Measurements from ENCODE around the gene RNF150.
A peak's percentile ranks its signal among the peaks of the same experiment; 100 is the strongest.

RNF150 gene

DNA sequence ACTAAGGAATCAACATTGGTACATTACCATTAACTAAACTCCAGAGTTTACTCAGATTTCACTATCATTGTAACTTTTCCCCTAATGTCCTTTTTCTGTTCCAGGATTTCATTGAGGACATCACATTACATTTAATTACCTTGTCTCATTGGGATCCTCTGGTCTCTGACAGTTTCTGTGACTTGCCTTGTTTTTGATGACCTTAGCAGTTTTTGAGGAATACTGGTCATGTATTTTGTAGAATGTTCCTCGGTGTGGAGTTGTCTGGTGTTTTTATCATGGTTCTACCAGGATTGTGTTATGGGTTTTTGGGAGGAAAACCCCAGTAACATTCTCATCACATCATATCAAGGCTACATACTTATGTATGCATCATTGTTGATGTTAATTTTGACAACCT is 281.5 kb downstream of the RNF150 start:
- H3K27me3 Mint-ChIP-seq (ENCODE audit: low read depth, poor library complexity): peaks cover 27% of the 10 kb centered on the region
- H3K4me1 Mint-ChIP-seq: peaks cover 4% of the 10 kb centered on the region
- H3K36me3 Mint-ChIP-seq (ENCODE audit: low read depth): no peaks in the 10 kb centered on the region
- no peak overlapping the region for H3K4me3 Mint-ChIP-seq
- TF ChIP-seq, protein P1, sequence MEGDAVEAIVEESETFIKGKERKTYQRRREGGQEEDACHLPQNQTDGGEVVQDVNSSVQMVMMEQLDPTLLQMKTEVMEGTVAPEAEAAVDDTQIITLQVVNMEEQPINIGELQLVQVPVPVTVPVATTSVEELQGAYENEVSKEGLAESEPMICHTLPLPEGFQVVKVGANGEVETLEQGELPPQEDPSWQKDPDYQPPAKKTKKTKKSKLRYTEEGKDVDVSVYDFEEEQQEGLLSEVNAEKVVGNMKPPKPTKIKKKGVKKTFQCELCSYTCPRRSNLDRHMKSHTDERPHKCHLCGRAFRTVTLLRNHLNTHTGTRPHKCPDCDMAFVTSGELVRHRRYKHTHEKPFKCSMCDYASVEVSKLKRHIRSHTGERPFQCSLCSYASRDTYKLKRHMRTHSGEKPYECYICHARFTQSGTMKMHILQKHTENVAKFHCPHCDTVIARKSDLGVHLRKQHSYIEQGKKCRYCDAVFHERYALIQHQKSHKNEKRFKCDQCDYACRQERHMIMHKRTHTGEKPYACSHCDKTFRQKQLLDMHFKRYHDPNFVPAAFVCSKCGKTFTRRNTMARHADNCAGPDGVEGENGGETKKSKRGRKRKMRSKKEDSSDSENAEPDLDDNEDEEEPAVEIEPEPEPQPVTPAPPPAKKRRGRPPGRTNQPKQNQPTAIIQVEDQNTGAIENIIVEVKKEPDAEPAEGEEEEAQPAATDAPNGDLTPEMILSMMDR (IDR thresholded peaks at IDR 0.05): no peak
- no peak overlapping the region for H3K27ac Mint-ChIP-seq
- no peak for DNase-seq
- H3K9me3 Mint-ChIP-seq: no peaks in the 10 kb centered on the region

DNA sequence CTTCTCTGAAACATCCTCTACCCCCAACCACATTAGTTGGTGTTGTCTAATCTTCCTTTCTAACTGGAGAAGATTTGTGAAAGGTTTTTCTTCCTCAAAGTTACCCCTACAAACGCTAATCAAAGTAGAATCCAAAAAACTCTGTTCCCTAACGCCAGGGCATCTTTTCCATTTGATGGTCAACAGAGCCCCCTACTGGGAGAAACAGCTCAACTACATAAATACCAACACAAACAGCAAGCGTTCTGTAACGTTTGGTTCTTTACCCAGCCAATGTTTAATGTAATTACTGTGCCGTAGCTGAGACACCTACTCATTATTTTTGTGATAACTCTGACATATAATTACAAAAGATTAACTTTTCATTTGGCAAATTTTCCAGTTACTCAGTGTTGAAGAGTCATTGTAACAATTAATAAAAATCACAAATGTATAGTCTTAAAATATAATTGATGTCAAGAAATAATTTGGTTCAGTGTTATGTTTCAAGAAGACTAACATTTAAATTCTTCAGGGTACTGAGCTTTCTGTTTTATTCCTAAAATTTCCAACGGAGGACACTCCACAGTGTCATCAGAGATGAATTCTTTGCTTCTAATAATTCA is 282.1 kb downstream of the RNF150 start:
- TF ChIP-seq, protein P1 (IDR thresholded peaks at IDR 0.05): peak; percentile 78
- Mint-ChIP-seq H3K4me1 (no peaks in the 10 kb centered on the region), H3K4me3 (no peak overlapping the region), H3K27ac (no peak overlapping the region), H3K36me3 (ENCODE audit: low read depth) (no peaks in the 10 kb centered on the region), H3K27me3 (ENCODE audit: low read depth, poor library complexity) (peaks cover 27% of the 10 kb centered on the region), H3K9me3 (no peaks in the 10 kb centered on the region)
- DNase-seq: peak; percentile 47

DNA sequence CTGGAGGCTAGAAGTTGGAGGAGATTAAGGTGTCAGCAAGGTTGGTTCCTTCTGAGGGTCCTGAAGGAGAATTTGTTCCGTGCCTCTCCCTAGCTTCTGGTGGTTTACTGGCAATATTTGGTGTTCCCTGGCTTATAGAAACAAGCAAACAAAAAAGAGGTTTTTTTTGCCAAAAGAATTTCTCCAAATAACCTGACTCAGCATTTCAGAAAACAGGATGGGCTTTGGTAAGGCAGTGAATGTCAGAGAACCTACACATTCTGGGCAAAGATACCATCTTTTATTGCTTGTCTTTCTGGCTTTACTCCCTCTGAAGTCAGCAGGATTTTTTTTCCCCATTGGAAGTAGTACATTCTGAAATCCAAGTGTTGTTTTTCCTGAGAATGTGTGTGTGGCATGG is 283.7 kb downstream of the RNF150 start:
- no peak overlapping the region for H3K27ac Mint-ChIP-seq
- TF ChIP-seq, protein P1 (IDR thresholded peaks at IDR 0.05): no peak
- H3K4me1 Mint-ChIP-seq: no peaks in the 10 kb centered on the region
- H3K27me3 Mint-ChIP-seq (ENCODE audit: low read depth, poor library complexity): peaks cover 18% of the 10 kb centered on the region
- no peak for DNase-seq
- H3K4me3 Mint-ChIP-seq: no peak overlapping the region
- no peaks in the 10 kb centered on the region for H3K9me3 Mint-ChIP-seq
- H3K36me3 Mint-ChIP-seq (ENCODE audit: low read depth): no peaks in the 10 kb centered on the region

DNA sequence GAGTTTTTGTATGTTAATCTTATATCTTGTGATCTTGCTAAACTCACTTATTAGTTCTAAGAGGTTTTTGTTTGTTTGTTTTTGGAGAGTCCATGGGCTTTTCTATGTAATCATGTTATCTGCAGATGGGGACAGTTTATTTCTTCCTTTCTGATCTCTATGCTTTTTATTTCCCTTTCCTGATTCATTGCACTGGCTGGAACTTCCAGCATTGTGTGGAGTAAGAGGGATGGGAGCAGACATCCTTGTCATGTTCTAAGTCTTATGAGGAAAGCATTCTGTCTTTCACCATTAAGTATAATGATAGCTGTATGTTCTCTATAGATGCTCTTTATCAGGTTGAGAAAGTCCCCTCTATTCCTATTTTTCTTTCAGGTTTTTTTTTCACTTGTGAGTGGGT is 286.5 kb downstream of the RNF150 start:
- no peak overlapping the region for H3K4me3 Mint-ChIP-seq
- H3K27me3 Mint-ChIP-seq (ENCODE audit: low read depth, poor library complexity): peaks cover 19% of the 10 kb centered on the region
- H3K36me3 Mint-ChIP-seq (ENCODE audit: low read depth): no peaks in the 10 kb centered on the region
- H3K27ac Mint-ChIP-seq: no peak overlapping the region
- no peaks in the 10 kb centered on the region for H3K4me1 Mint-ChIP-seq
- no peak for DNase-seq
- H3K9me3 Mint-ChIP-seq: peaks cover under 1% of the 10 kb centered on the region
- TF ChIP-seq, protein P1 (IDR thresholded peaks at IDR 0.05): no peak

DNA sequence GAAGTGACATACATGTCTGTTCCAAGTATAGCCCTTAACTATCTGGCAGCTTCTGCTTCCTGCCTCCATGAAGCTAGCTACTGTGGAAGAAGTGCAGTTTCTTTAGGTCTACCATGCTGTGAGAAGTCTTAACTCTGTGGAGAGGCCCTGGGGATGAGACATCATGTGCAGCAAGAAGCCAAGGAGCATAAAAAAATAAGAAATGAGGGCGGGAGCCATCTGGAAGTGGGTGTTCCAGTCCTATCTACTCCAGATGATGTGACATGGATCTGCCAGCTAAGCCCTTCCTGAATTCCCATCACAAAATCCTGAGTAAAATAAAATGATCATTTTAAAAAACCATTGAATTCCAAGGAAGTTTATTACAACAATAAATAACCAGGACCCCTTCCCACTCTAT is 289.2 kb downstream of the RNF150 start:
- no peak overlapping the region for H3K27ac Mint-ChIP-seq
- TF ChIP-seq, protein P1 (IDR thresholded peaks at IDR 0.05): no peak
- H3K9me3 Mint-ChIP-seq: peaks cover 5% of the 10 kb centered on the region
- peaks cover 19% of the 10 kb centered on the region for H3K27me3 Mint-ChIP-seq (ENCODE audit: low read depth, poor library complexity)
- no peak for DNase-seq
- no peak overlapping the region for H3K4me3 Mint-ChIP-seq
- H3K4me1 Mint-ChIP-seq: peaks cover 4% of the 10 kb centered on the region
- no peaks in the 10 kb centered on the region for H3K36me3 Mint-ChIP-seq (ENCODE audit: low read depth)

DNA sequence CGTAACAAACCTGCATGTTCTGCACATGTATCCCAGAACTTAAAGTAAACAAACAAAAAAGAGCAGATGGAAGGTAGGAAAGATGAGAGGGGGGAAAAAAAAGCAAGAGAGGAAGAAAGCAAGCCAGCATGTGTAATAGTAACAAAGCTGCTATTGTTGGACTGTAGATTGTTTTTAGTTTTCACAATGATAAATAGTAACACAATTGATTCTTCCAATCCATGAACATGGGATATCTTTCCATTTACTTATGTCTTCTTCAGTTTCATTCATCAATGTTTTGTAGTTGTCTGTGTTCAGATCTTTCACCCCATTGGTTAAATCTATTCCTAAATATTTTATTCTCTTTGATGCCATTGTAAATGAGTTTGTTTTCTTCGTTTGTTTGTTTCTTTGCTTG is 292.1 kb downstream of the RNF150 start:
- peaks cover 4% of the 10 kb centered on the region for H3K27me3 Mint-ChIP-seq (ENCODE audit: low read depth, poor library complexity)
- H3K36me3 Mint-ChIP-seq (ENCODE audit: low read depth): no peaks in the 10 kb centered on the region
- H3K4me1 Mint-ChIP-seq: peaks cover 4% of the 10 kb centered on the region
- DNase-seq: no peak
- no peak overlapping the region for H3K4me3 Mint-ChIP-seq
- TF ChIP-seq, protein P1 (IDR thresholded peaks at IDR 0.05): no peak
- H3K27ac Mint-ChIP-seq: no peak overlapping the region
- peaks cover 5% of the 10 kb centered on the region for H3K9me3 Mint-ChIP-seq
